Fibroblast of pulmonary artery (primary cell): Measurements from ENCODE around the gene NBEA.

Experiments used
- DNase-seq: peaks from one replicate; pipeline ENCODE4 v3.0.0-alpha.2; 2010; ENCODE audit warnings: low read depth
- H3K4me3 ChIP-seq: replicated peaks from 2 replicates; pipeline ENCODE4 v1.5.1; 2011; ENCODE audit warnings: low read depth, mild to moderate bottlenecking, control low read depth, low read length, moderate library complexity
- CTCF ChIP-seq: IDR thresholded peaks from 2 replicates; pipeline ENCODE4 v1.5.1; 2011; ENCODE audit warnings: mild to moderate bottlenecking, control low read depth, low read length, inconsistent platforms; ENCODE audit errors: missing control alignments

The NBEA gene

GRCh38 chr13:35131471-35131870, 189.4 kb downstream of the NBEA start:
- TF ChIP-seq CTCF: no peak
- H3K4me3 ChIP-seq: no peak overlapping the region
- DNase-seq: no peak

- H3K4me3 ChIP-seq: no peak overlapping the region
- no peak for TF ChIP-seq CTCF
- DNase-seq: no peak
Observed at GRCh38 chr13:35136585-35136984, 194.5 kb downstream of the NBEA start.

- no peak for TF ChIP-seq CTCF
- H3K4me3 ChIP-seq: no peak overlapping the region
- peak; percentile 77 for DNase-seq
Observed at GRCh38 chr13:35139591-35139990, 197.5 kb downstream of the NBEA start.

DNA sequence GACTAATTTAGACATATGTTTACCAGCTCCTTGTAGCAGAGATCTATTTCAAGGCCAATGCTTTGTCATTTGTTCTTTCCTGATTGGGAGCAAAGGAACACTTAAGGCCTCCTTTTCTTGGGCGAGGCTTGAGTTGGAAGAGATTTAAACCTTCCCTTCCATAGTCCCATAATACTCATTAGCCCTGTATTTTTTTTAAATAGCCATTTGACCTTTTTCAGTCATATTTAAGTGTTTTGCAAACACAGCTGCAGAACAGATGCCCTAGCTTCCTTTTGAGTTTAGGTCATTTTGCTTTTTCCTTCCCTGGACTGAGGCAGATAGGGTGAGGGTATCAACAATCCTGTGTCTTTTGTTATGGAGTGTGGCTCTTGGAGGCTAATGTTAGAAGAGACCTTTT, 198.3 kb downstream of the NBEA start:
- H3K4me3 ChIP-seq: no peak overlapping the region
- no peak for DNase-seq
- TF ChIP-seq CTCF: no peak

DNA sequence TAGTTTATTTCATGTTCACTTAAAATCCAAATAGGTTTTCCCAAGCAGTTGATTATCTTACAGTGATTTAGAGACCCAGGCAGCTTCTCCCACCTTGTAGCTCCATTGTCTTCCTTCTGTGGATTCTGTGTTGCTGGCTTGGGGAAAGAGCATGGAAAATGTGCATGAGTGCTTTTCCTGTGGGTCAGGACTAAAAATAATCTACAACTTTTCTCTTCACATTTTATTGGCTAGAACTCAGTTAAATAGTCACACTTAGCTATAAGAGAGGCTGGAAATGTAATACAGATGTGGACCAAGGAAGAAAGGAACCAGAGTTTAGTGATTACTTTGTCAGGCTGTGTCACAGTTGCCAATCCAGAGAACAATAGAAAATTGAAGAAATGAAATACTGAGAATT, 198.8 kb downstream of the NBEA start:
- no peak for TF ChIP-seq CTCF
- no peak overlapping the region for H3K4me3 ChIP-seq
- DNase-seq: no peak

DNA sequence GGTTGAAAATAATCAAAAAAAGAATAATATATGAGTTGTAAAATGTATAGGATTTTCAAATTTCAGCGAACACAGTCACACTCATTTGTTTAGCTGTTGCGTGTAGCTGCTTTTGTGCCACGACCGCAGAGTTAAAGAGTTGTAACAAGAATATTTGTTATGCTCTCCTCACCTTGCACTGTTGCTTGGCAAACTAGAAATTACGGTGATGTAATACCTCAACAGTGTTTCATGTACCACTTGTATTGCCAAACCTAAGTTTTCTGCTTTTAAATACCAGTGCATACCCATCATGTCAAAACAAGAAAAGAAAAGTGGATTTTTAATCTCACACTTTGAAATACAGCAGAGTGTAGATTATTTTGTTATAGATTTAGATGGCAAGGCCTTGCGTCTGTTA, 201.1 kb downstream of the NBEA start:
- no peak for TF ChIP-seq CTCF
- DNase-seq: peak; percentile 17
- no peak overlapping the region for H3K4me3 ChIP-seq

DNA sequence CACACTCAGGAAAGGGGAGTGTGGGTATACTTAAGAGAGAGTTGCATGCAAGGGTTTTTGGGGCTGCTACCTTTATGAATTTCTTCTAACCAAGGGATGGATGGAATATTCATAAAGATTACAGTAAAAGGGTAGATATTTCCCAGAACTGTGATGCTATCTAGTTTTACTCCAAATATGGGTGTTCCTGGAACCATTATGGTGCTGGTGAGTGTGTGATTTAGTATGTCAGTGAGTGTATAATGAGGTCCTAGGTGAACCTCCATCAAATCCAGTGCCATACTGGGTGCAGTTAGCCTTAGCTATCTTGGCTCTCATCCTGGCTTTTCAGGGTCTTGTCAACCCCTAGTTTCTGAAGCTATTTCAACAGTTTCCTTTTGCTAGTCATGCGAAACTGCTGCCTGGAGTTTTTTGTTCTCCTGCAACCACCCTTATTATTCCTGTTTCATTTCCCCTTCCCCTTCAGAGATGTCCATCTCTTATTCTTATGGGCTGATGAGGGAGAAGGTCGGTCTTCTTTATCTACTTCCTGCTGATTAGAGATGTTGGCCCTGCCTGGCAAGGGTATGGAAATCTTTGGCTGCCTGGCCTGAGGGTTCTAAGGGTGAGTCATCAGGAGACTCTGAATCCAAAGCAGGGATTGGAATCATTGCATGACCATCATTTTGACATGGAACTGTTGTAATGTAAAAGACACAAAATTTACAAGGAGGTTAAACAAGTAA, 202.3 kb downstream of the NBEA start:
- DNase-seq: peak; percentile 52
- H3K4me3 ChIP-seq: no peak overlapping the region
- no peak for TF ChIP-seq CTCF
